ENCODE results near the gene BMP2. TPM values are rescaled to one million over a fixed set of nuclear protein-coding genes. Genes with fewer than 3 reads are reported as not detected.

BMP2 gene
- total and polyA plus RNA-seq, 2 of the 4 experiments (the other 2 are of a cell fraction): 0.18 to 0.21 TPM

DNA sequence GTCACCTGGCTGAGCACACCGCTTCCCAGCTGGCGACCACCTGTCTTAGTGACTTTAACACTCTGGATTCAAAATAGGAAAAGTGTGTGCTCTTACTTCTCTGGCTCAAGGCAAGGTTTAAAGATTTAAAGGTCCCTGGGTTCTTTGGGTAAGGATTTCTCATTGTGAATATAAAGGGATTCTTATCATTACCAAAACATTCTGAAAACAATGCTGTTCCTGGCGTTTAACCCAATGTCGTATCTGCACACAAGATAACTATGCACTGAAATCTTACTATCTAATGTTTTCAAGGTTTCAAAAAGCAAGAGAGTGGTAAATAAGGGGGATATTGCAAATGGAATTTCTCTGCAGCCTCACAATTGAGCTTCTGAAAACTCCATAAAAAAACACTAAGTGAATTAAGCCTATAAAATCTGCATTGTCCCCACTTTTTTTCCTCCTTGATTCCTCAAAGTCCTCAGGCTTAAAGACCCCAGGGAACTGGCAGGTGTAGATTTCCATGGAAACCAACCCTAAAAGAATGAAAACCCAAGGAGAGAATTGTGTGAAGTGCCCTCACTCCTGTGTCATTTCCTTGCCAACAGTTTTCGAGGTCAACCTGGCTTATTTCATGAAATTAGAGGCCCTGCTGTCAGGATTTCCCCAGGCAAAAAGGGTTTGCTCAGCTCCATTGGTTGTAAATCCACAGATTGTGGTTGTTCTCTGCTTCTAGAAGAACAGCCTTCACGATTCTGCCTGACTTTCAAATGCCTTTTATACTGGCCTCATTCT, 44.0 kb downstream of the BMP2 start:
- no peak overlapping the region for H3K56ac ChIP-seq (ENCODE audit: extremely low read depth, insufficient read depth, low read length)
- H2BK120ac ChIP-seq (ENCODE audit: low read depth, low read length): no peak overlapping the region
- no peaks in the 10 kb centered on the region for H3K9me1 ChIP-seq (ENCODE audit: insufficient read depth, low read length)
- H3K9ac ChIP-seq (ENCODE audit: low read depth, low read length): no peak overlapping the region
- H4K5ac ChIP-seq (ENCODE audit: low read depth, low read length): no peak overlapping the region
- no peak overlapping the region for H2BK20ac ChIP-seq (ENCODE audit: low read depth, low read length)
- no peak overlapping the region for H4K8ac ChIP-seq (ENCODE audit: low read depth in 2 of 2, low read length in 2 of 2)
- no peaks in the 10 kb centered on the region for H3K79me1 ChIP-seq (ENCODE audit: low read depth in 1 of 2, low read length in 2 of 2)
- H3K4ac ChIP-seq (ENCODE audit: low read depth, low read length): no peak overlapping the region
- no peak overlapping the region for H3K14ac ChIP-seq (replicated peaks; ENCODE audit: low read depth, low read length)
- no peaks in the 10 kb centered on the region for H3K36me3 ChIP-seq (ENCODE audit: control insufficient read depth, insufficient read depth, low read length)
- H3K23ac ChIP-seq (ENCODE audit: low read depth, low read length): no peak overlapping the region
- intact Hi-C loops (cut with micrococcal nuclease) (no loop called here), dilution Hi-C loops (cut with HindIII; ENCODE audit: low sequenced_read_pairs, unreplicated experiment) (no loop called here), in situ Hi-C loops (cut with MboI; ENCODE audit: low sequenced_read_pairs) (no loop called here)
- H3K18ac ChIP-seq (ENCODE audit: low read depth, low read length): no peak overlapping the region
- H3K27me3 ChIP-seq (ENCODE audit: control insufficient read depth, insufficient read depth, low read length): no peaks in the 10 kb centered on the region; the same call in 1 of the 2 replicates
- no peak overlapping the region for H2AFZ ChIP-seq (replicated peaks; ENCODE audit: low read length, poor library complexity)
- ChIA-PET CTCF (no interaction called here), POLR2A (ENCODE audit: unreplicated experiment) (no interaction called here)
- no peak overlapping the region for H2BK5ac ChIP-seq (ENCODE audit: low read depth, low read length, poor library complexity, severe bottlenecking)
- H2AK9ac ChIP-seq (replicated peaks; ENCODE audit: low read depth, low read length, poor library complexity): no peak overlapping the region
- H3K4me3 ChIP-seq (ENCODE audit: insufficient read depth, low read depth, low read length): no peak overlapping the region
- no peaks in the 10 kb centered on the region for H3K9me3 ChIP-seq (ENCODE audit: control insufficient read depth, insufficient read depth, low read length)
- H3K4me1 ChIP-seq (ENCODE audit: control insufficient read depth, insufficient read depth, low read length): no peaks in the 10 kb centered on the region
- H4K91ac ChIP-seq (ENCODE audit: insufficient read depth, low read depth, low read length): no peak overlapping the region
- ATAC-seq (ENCODE audit: low read depth): no peak
- H3K4me2 ChIP-seq (ENCODE audit: low read depth, low read length): no peak overlapping the region
- H3K27ac ChIP-seq (ENCODE audit: insufficient read depth, low read length): no peak overlapping the region
- H2AK5ac ChIP-seq (ENCODE audit: low read depth, low read length): no peak overlapping the region
- WGBS, 2 experiments (ENCODE audit: extremely low coverage in 2 of 2, insufficient read length in 1 of 2): no CpG with 5 or more reads among the region's 6 CpGs
- H2BK15ac ChIP-seq (ENCODE audit: low read depth, low read length): no peak overlapping the region
- TF ChIP-seq SMC3 (IDR thresholded peaks at IDR 0.05; ENCODE audit: low read depth, low read length): no peak
- no TSS peak for BruUV-seq (replicated peaks)
- DNase-seq: no peak
- H4K20me1 ChIP-seq (ENCODE audit: insufficient read depth, low read length): no peaks in the 10 kb centered on the region

All from IMR-90 (cell line).